ENCODE results near the gene ELP4.

Gene ELP4

DNA sequence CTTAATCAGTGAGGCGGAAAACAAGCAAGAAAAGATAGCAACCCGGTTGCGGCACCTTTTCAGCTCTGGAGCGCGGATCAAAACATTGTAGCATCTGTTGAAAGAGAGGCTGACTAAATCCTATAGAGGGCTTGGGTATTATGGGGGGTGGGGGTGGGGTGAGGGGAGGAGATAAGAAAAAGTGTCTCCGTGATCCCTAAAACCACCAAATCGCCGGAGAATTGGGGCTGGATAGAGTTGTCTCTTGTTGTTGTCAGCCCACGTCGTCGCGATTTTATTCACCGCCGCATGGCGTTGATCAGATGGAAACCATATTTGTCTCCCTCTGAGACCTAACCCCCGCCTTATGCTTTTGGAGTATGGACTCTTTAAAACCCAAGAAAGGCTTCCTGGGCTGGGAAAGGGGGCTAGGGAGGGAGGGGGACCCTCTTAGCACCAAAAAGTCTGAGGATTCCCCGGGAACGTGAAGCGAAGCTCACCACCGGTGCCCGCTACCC, 288.5 kb downstream of the ELP4 start:
- DNase-seq (ENCODE audit: low read depth in 4 of 4, low spot score in 1 of 4): no peak

DNA sequence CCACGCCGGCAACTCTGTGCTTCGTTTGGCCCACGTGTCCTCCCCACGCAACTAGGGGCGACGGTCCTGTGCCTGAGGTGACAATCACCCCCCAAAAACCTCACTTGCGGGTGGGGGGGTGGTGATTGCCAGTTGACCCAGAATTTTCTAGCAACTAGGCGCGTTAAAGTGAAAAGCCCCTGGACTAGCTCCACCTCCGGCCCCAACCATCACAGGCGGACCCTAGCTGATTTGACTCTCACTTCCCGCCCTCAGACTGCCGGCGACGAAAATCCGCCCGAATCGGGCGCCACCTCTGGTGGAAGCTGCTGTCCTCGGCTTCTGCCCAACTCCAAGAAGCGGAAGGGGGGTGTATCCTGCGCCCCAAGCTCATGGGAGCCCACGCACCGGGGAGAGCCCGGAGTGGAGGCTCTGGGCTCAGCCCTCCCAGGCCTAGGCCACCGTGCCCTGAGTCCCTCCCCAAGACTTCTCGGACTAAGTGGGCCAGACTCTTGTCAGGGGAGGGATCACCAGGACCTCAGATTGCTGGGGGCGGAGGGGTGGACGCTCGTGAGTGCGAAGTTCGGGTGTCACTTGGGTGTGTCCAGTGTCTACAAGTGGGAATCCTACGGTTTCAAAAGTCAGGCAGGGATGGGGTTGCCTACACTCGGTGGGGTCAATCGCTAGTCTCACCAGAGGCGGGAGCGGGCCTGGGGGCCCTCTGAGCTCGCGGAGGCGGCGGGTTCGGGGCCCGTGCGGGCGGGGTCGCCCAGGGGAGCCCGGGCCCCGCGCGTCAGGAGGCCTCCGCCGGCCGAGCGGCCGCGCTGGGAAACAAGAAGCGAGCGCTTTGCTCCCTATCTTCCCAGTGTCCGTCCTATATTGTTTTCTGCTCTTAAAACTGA, 289.2 kb downstream of the ELP4 start:
- no peak for DNase-seq (ENCODE audit: low read depth in 4 of 4, low spot score in 1 of 4)

DNA sequence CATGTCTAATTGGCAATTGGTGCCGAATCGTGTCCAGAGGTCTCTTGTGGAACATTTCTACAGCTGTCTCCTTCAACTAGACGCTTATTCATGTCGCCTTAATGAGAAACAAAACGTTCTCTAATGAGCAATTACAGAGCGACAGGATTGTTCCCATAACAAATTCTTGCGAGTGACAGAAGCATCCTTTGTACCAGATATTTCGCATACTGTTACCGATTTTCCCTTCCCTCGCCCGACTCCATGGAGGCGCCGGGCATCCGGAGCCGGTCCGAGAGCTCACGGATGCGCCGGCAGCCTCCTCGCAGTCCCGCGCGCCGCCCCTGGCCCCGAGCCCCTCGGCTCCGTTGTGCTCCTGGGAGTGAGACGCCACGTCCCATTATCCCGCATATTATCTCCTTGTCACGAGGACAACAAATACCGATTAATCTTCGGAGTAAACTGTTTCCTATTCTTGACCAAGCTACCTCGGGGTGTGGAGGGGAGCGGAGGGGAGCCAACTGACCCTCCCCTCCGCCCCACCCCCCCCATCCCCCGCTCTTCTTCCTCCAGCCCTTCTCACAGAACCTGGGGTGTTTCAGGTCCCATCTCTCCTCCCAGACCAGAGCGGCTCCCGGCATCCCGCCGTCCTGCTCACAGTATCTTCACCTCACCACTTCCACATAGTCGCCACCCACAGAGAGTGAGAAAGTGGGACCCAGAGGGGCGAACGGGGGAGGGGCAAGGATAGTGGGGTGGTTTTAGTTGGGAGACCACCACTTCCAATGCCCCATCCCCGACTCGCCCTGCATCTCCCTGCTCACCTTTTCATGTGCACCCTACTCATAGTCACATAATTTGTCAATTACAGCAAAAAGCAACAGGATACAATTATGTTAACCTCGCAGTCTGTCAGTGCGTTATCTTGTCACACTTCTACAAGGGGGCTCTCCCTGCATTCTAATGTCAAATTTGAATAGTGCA, 290.1 kb downstream of the ELP4 start:
- DNase-seq (ENCODE audit: low read depth in 4 of 4, low spot score in 1 of 4): no peak

DNA sequence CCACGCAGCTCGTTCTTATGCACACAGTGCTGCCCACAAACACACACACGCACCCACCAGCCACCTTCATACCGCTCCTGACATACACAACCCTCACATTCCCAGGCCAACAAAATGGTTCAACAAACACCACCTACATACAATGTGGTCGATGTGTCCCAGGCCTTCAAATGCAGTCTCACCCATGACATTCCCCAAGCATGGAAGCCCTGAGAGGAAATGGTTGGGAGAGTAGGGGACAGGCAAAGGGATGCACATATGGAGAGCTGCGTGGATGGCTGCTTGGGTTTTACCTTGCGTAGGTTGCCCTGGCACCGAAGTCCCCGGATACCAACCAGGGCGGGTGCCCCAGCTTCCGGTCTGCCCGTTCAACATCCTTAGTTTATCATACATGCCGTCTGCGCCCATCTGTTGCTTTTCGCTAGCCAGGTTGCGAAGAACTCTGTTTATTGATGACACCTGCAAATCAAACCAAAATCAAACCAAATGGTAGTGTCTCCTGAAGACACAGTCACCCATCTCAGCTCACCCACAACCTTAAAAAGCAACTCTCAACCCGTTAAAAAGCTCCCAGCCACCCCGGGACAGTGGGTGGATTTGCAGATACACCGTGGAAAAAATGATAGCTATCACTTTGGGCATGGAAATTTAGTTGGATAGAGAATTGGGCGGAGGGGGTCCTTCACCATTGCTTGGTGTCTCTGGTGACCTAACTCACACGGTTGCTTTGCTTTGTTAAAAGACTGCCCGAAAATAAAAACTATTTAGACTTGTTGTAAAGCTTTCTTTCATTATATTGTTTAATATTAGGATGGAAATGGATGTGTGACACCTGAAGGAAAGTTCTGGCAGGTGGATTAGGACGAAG, 291.1 kb downstream of the ELP4 start:
- no peak for DNase-seq (ENCODE audit: low read depth in 4 of 4, low spot score in 1 of 4)

DNA sequence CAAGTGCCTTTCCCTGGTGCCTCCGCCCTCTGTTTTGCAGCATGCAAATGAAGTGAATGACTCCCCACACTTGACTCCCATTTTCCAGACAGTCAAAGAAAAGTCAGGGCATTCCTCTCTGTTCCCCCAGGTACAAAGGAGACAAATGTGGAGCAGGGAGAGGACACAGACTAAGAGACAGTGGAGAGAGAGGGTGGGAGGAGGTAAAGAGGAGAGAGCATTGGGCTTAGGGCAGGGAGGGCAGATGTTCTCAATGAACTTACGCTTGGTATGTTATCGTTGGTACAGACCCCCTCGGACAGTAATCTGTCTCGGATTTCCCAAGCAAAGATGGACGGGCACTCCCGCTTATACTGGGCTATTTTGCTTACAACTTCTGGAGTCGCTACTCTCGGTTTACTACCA, 291.7 kb downstream of the ELP4 start:
- DNase-seq (ENCODE audit: low read depth in 4 of 4, low spot score in 1 of 4): no peak

DNA sequence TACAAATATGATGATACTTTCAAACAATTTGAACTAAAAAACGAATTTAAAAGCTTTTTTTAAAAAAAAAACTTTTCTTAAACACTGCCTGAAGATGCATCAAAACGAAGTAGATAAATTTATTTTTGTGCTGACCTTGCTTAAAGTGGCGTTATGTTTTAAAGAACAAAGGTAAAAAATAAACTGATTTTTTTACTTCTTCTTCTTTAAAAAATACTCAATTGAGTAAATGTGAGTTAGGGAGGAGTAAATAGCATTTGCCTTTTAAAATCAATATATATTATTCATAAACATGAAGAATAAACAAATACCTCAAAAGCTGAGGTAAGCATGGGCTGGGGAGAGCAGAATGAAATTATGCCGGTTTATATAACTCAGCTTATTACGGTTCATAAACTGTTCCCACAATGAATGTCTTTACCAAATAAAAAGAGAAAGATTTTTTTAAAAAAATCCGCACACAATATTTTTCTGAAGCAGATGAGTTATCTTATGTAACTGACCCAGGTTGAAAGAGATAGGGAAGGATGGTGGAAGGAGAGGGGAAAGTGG, 292.5 kb downstream of the ELP4 start:
- no peak for DNase-seq (ENCODE audit: low read depth in 4 of 4, low spot score in 1 of 4)

DNA sequence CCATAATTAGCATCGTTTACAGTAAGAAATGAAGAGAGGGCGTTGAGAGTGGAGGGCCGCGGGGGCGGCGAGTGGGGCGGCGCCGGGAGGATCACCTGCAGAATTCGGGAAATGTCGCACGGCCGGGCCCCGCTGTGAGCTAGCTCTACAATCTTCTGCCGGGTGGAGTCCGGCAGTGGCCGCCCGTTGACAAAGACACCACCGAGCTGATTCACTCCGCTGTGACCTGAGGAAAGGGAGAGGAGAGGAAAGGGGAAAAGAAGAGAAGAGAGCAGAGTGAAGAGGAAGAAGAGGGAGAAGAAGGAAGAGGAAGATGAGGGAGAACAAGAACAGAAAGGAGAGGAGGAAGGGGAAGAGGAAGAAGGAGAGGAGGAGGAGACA, 293.0 kb downstream of the ELP4 start:
- no peak for DNase-seq (ENCODE audit: low read depth in 4 of 4, low spot score in 1 of 4)

DNA sequence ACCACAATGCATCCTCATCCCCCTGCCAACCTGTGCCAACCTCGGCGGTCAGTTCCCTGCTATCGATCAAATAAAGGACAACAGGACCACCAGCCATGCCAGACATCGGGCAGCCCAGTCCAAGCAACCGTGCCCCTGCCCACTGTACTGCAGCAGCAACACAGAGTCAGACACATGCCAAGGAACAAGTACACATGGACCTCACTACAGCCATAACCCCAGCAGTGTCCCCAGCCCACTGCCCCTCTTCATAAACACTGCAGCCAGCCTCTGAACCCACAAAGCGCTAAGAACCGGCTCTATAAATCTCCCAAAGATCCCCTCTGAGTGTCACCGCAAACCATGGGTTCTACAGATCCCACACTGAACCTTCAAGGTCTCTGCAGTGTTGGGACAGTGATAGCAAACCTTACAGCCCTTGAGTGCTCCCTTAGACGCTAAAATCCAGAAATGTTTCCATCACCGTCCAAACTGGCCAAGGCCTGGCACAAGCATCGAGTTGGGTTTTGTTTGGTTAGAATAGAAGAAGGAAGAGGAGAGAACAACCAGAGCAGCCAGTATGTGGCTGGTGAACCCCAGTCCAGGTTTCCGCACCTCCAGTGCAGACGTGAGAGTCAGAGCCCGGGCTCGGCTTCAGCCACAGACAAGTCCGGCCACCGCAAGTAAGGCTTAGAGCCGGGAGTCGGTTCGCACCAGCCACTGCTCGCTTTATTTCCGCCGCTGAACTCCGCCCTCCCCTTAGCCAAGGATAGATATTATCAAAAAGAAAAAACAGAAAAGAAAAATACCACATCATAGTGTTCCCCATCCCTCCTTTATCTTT, 293.6 kb downstream of the ELP4 start:
- DNase-seq (ENCODE audit: low read depth in 4 of 4, low spot score in 1 of 4): no peak

DNA sequence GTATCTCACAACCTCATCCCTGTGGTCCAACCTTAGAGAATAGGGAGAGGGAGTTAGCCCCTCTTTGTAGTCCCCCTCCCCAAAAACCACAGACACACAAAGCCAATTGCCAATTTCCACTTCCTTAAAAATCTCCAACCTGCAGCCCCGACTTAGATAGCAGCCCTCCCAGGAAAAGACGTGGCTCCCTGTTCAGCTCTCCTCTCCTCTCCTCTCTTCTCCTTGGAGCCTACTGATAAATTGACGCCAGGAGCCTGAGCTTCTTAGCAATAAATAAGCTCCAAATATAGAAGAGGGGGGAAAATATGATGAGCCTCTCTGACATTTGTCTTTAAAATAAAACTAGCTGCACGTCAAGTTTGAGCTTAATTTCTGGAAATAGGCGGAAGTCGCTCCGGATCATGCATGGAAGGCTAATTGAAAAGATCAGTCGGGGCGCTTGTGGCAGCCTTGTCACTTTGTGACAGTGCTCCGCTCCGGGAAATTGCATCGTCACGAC, 294.3 kb downstream of the ELP4 start:
- DNase-seq (ENCODE audit: low read depth in 4 of 4, low spot score in 1 of 4): no peak

DNA sequence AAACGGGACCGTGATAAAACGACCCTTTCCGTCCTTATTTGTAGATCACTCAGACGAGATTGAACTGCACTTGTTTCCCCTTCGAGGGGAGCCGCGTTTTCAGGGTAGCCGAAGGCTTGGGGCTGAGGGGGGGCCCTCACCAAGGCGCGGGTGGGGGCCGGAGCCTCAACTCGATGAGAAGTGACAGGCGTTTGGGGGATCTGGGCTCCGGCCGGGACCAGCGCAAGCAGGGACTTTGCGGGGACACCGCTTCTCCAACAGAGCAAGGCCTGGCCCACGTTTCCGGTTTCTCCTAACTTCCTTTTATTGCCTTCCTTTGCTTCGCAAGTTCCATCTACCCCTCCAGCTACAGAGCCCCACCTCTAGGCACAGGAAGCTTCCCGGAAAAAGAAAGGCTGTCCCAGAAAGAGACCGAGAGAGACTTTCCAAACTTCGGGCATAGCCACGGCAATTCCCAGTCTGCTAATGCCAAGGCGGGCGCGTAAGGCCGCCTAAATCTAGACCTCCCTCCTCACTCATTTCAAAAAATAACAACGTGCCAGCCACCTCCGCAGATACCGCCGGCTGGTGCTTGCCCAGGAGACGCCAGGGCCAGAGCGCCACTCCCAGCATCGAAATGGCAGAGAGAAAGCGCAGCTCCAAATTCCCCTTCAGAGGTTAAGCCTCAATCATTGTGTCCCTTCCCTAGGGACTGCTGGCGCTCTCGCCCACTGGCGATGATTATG, 294.9 kb downstream of the ELP4 start:
- DNase-seq (ENCODE audit: low read depth in 4 of 4, low spot score in 1 of 4): no peak

DNA sequence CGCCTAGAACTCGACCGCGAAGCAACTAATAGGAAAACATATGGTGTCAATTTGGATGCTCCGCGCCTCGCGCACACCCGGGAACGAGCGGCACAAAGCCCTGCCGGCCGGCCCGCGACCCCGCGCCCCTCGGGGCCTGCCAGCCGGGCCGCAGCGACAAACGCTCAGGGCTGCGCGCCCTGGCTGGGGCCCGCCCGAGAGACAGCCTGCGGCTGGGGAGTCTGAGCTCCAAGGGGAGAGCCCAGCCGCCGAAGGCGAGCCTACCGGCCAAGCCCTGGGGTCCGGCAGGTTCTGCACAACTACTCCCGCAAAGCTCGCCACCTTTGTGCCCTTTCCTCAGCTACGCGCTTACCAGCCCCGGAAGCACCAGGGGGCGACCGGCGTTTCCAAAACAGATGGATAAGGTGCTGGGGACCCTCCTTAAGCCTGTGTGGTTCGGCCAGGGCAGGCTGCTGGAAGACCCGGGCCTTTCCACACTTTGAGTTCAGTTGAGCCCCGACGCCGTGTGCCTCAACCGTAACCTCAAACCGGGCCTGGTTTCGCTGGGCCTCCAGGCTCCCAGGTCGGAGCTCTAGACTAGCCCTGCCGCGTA, 295.6 kb downstream of the ELP4 start:
- DNase-seq (ENCODE audit: low read depth in 4 of 4, low spot score in 1 of 4): no peak

DNA sequence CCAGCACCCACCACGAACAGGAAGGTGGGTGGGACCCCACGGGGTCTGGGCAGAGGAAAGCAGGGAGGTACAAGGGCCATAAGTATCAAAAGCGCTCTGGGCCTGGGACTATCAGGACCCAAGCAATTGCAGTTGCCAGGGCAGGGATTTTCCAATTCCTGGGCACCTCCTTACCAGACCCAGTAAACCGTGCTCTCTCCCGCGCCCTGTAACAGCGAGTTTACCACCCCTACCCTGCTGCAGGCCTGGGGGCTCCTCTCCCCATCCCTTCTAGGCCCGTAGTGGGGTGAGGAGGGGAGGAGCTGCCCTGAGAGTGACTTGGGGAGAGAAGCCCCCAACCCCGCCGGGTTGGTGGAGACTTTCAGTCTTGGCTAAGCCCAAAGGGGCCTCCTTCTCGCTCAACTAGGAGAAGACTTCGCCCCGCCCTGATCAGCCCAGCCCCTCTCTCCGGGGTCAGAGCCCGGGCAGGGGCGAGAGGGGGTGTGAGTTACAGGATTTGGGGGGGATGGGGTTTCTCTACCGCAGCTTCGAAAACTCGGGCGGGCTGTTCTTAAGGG, 296.1 kb downstream of the ELP4 start:
- DNase-seq (ENCODE audit: low read depth in 4 of 4, low spot score in 1 of 4): no peak

DNA sequence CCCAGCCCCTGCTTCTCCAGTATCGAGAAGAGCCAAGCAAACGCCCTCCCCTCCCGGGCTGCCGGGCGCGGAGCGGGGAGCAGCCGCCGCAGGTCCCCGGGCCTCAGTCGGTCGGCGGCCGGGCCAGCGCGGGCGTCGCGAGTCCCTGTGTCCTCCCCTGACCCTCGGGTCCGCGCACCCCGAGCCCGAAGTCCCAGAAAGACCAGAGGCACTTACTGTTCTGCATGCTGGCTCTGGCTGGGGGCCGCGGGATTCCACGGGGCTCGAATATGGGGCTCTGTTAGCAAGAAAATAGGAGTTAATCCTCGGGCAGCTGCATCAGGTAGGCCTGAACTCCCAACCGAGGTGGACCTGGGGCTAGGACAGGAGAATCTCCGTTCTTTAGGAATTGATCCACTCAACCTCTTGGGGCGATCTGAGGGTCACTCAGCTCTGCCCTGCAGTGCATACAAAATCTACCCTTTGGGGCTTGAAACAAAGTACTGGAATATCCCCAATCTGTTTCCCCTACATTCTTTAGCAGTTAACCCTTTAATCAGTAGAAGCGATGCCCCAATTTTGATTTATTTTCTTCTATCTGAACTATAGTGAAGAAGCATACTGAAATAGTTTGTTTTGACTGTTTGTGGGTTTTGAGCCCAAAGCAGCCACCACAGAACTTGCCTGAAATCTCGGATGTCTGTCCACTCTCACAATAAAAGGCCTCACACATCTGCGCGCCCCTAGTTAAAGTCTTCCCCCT, 296.8 kb downstream of the ELP4 start:
- DNase-seq (ENCODE audit: low read depth in 4 of 4, low spot score in 1 of 4): no peak

DNA sequence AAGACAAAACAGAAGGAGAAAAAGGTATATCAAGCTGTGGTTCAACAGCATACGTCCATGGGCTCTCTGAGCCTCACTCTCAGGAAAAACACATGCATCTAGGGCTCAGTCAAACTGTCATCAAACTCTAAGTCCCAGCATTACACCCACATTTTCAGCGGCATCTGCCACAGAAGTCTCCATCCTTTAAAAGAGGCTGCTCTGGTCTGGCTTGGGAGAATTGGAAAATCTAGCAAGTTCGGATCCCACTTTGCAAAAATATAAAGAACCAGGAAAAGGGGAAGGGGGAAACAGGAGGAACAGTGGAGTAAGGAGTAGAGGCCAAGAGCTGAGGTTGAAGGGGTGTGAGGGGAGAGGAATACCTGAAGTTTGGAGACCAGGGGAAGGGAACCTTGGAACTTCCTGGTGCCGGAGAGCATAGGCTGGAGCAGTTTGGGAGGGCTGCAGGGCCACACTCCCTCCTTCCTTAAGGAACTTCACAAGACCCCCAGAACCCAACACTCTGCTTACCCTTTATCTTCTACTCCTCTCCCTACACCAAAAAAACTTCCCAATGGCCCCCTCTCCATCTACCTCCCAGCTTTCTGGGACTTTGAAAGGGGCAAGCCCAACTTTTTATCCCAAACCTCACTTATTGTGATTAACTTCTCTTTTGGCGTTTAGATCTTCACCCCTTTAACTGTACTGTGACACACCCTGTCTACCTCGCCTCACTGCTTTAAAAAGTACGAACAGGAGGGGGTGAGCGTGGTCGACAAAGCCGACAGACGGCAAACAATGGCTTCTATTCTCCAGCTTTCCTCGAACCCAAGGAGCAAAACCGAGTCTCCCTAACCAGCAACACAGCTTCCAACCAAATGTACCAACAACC, 297.6 kb downstream of the ELP4 start:
- DNase-seq (ENCODE audit: low read depth in 4 of 4, low spot score in 1 of 4): no peak

DNA sequence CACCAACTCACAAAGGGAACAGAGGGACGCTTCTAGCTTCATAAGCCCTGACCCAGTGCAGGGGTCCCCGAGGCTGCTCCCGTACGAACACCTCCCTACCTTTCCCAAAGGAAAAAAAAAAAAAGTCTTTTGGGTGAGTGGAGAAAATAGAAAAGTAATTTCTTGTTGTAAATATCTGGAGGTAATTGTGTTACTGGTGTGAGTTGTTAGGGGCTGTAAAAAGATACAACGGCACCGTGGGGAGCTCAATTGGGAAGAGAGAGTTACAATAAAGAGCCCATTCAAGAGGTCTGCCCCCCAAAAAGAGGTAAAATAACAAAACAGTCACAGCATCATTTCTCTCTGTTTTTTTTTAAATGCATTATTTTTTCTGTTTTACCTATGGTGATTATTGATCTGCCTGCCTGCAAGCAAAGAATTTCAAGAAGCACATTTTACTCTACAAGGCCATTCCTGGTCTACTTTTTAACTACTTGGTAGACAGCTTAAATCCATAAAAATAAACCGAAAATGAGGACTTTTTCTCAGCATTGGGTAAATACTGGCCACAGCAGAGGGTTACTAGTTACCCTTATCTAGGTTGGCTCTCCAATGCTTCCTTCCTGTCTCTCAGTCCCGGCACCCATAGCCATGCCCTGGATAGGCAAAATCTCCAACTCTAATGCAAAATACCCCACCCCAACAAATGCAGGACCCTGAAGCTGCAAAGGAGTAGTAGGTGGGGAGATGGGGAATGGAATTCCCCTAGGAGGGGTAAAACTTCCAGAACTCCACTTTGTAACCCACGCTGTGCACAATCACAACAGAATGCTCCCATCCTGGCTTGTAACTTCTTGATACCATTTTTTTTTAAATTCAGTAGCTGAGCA, 298.5 kb downstream of the ELP4 start:
- DNase-seq (ENCODE audit: low read depth in 4 of 4, low spot score in 1 of 4): no peak

All from stimulated activated CD4-positive, alpha-beta T cell treated with anti-CD3 and anti-CD28 coated beads, Interleukin-1b, Interleukin-23, amount 100 ng/mL, for 24 hours (primary cell).